Tibial nerve (tissue), 4 donors: ENCODE data around the gene CHST14.

ENCODE experiments used
- EP300 ChIP-seq, 2 donors: sonication (generic); formaldehyde crosslinking; IDR thresholded peaks; one replicate each; pipeline ENCODE4 v1.6.1; 2017; ENCODE audit warnings: antibody characterized with exemption in 2 of 2, mild to moderate bottlenecking in 1 of 2
- TF ChIP-seq, protein P1 (sequence below), 5 experiments: fragments of 200-600 bp in 3 of 5; fragments of 450-650 bp in 2 of 5; sonication (generic) in 3 of 5; IDR thresholded peaks; one replicate each; pipeline ENCODE4 v1.5.1; 2016 to 2019; ENCODE audit warnings: antibody characterized with exemption in 5 of 5, mild to moderate bottlenecking in 3 of 5, moderate library complexity in 2 of 5

DNA sequence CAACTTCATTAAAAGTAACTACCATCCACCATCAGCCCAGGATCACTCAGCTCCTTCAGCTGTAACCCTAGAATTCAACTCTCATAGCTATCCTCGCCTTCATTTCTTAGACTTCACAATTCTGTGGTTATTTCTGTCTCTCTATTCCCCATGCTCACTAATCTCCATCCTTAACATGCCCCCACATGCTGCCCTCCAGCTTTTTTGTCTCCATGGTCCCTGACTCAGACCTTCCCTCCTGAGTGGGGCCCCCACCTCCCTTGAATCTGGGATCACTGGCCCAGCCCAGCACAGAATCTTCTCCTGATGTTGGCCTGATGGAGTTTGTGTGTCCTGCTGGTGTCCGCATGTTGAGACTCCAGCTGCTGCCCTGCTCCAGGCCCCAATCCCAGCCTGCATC is 41.7 kb downstream of the CHST14 start:
- TF ChIP-seq, protein P1, sequence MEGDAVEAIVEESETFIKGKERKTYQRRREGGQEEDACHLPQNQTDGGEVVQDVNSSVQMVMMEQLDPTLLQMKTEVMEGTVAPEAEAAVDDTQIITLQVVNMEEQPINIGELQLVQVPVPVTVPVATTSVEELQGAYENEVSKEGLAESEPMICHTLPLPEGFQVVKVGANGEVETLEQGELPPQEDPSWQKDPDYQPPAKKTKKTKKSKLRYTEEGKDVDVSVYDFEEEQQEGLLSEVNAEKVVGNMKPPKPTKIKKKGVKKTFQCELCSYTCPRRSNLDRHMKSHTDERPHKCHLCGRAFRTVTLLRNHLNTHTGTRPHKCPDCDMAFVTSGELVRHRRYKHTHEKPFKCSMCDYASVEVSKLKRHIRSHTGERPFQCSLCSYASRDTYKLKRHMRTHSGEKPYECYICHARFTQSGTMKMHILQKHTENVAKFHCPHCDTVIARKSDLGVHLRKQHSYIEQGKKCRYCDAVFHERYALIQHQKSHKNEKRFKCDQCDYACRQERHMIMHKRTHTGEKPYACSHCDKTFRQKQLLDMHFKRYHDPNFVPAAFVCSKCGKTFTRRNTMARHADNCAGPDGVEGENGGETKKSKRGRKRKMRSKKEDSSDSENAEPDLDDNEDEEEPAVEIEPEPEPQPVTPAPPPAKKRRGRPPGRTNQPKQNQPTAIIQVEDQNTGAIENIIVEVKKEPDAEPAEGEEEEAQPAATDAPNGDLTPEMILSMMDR (IDR thresholded peaks at IDR 0.05) = no peak
- no peak for TF ChIP-seq EP300 (IDR thresholded peaks at IDR 0.05)
